Heart left ventricle (tissue), 16 donors: ENCODE measurements around the gene TSHZ1. TPM values are rescaled to one million over a fixed set of nuclear protein-coding genes. Genes with fewer than 3 reads are reported as not detected.

Source experiments
- ATAC-seq, 4 donors: fragments of 200-7000 bp; cut with Tn5 transposase; one replicate each; pipeline ENCODE4 v1.9.1; 2020 to 2022; ENCODE audit warnings: moderate library complexity in 4 of 4, mild to moderate bottlenecking in 3 of 4, moderate number of reproducible peaks in 1 of 4
- DNase-seq, 5 donors: peaks; one replicate each; pipeline ENCODE4 v3.0.0-alpha.2; 2020
- H3K27ac ChIP-seq, 12 donors: fragments of 200-600 bp; sonication (generic) in 4 of 12; one replicate each; pipeline versions ENCODE4 v1.5.0 to v1.8.0; 2016 to 2022; ENCODE audit warnings: mild to moderate bottlenecking in 2 of 12
- H3K27me3 ChIP-seq, 9 donors: fragments of 200-600 bp; sonication (generic) in 2 of 9; one replicate each; pipeline versions ENCODE4 v1.5.1 to v1.8.0; 2016 to 2022; ENCODE audit warnings: mild to moderate bottlenecking in 3 of 9
- H3K36me3 ChIP-seq, 9 donors: fragments of 200-600 bp; sonication (generic) in 2 of 9; one replicate each; pipeline versions ENCODE4 v1.5.0 to v1.8.0; 2018 to 2022; ENCODE audit warnings: mild to moderate bottlenecking in 2 of 9
- H3K4me1 ChIP-seq, 12 donors: fragments of 200-600 bp; sonication (generic) in 4 of 12; one replicate each; pipeline versions ENCODE4 v1.5.0 to v1.8.0; 2016 to 2022; ENCODE audit warnings: mild to moderate bottlenecking in 3 of 12
- H3K4me3 ChIP-seq, 12 donors: fragments of 200-600 bp; sonication (generic) in 4 of 12; one replicate each; pipeline versions ENCODE4 v1.5.0 to v1.8.0; 2017 to 2022; ENCODE audit warnings: mild to moderate bottlenecking in 9 of 12, moderate library complexity in 4 of 12
- H3K9me3 ChIP-seq, 12 donors: fragments of 200-600 bp; sonication (generic) in 4 of 12; one replicate each; pipeline versions ENCODE4 v1.5.0 to v1.8.0; 2016 to 2022; ENCODE audit warnings: mild to moderate bottlenecking in 1 of 12
- POLR2A ChIP-seq, 2 donors: fragments of 450-650 bp; IDR thresholded peaks; one replicate each; pipeline ENCODE4 v1.6.1; 2017; ENCODE audit warnings: antibody characterized with exemption in 2 of 2, mild to moderate bottlenecking in 2 of 2, moderate library complexity in 2 of 2
- WGBS, 4 donors: extraction: QIAGEN DNeasy Blood & Tissue Kit in 2 of 4; methylation state at CpG; one replicate each; pipeline versions ENCODE4 v1.1.5 to v1.1.7; 2013 to 2018; 5-methylcytosine and 5-hydroxymethylcytosine counted together
- intact Hi-C, 10 donors: fragments of 100-400 bp; cut with DNase I; formaldehyde crosslinking; loops; one replicate each; pipeline versions ENCODE4 v1.11.1 to v1.14.2; 2022
- polyA plus RNA-seq, 2 donors: library from polyadenylated mRNA; stranded (reverse); fragments of 200-250 nt; gene quantifications; one replicate each; pipeline ENCODE4 v1.2.3, GENCODE V29; 2013
- total RNA-seq, 9 donors: library from RNA; depleted of rRNA in 2 of 9; stranded (reverse); fragments of >200 nt in 2 of 9; fragmentation: NEBNext Ultra II Directional in 3 of 9; extraction: Animal tissue kit (Norgen Biotek cat#: 25700) in 3 of 9; gene quantifications; one replicate each; pipeline versions ENCODE4 v1.1.0 to v1.2.4, GENCODE V29; 2016 to 2023
- TF ChIP-seq, protein P1 (sequence below), 12 donors: fragments of 200-600 bp; sonication (generic) in 4 of 12; IDR thresholded peaks; one replicate each; pipeline versions ENCODE4 v1.5.0 to v1.8.0; 2018 to 2022; ENCODE audit warnings: antibody characterized with exemption in 12 of 12, mild to moderate bottlenecking in 5 of 12
- donor health status: ischemic (EF 13 %, LVEDD 7.1; RV severe dilation, severe dysfunction).
- donor health status: healthy with polysubstance abuse.
- donor health status: DM: no; HTN: yes; CAD: no.
- donor health status: DM: no; HTN: no; CAD: no.
- donor health status: ischemic (EF 25% LVEDD 6.9; RV normal size, moderate dysfunction).
- donor health status: ischemic (EF 25% LVEDD 5.7; RV mildly dilated, moderate dysfunction).
- donor health status: healthy.
- donor health status: DM: yes; HTN: yes; CAD: no.
- donor health status: ischemic (EF 35%, LVEDD 5.7; RV mildly dilated, moderate dysfunction).
- donor health status: nonischemic (EF 11% LVEDD 7.7; RV severe dilation, severe dysfunction).
- donor health status: DM: yes; HTN: yes; CAD: no.
- donor health status: PGD.
- donor health status: ischemic (EF 29% LVEDD 5.4; RV normal size, mild dysfunction).
- donor health status: nonischemic (EF 23%, LVEDD 6.1; RV moderate dilation, normal function).

TSHZ1 gene
- total and polyA plus RNA-seq, 11 donors: 7.5 to 27.9 (median 19.2) TPM

DNA sequence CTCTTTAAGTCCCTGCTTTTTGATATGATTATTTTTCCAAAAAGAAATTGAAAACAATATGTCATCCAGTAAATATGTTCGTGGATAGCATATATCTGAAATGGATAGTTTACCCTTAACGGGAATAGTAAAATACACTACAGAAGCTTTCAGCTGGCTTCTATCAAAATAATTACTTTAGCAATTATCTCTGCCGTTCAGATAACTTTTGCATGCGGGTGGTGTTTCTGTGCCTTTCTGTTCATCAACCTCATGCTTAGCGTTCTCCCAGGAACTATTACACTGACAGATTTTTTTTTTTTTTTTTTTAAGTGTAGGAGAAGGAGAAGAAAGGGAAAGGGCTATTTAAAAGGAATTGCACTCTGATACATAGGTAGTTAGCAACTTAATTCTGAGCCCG, 53.6 kb downstream of the TSHZ1 start:
- no peaks in the 10 kb centered on the region for H3K27me3 ChIP-seq
- no peak overlapping the region for H3K27ac ChIP-seq
- H3K9me3 ChIP-seq: no peaks in the 10 kb centered on the region
- H3K4me3 ChIP-seq: peak overlapping the region in 4 of 12 donors; percentile 5 to 24 (median 21)
- H3K36me3 ChIP-seq: no peaks in the 10 kb centered on the region
- DNase-seq (no peak), ATAC-seq (no peak)
- WGBS, 4 donors: 39 to 55% (median 48%) methylated on average over 6 of the region's 6 CpGs
- peaks cover 0 to 53% (median 14%) of the 10 kb centered on the region in 12 donors for H3K4me1 ChIP-seq
- TF ChIP-seq, protein P1, sequence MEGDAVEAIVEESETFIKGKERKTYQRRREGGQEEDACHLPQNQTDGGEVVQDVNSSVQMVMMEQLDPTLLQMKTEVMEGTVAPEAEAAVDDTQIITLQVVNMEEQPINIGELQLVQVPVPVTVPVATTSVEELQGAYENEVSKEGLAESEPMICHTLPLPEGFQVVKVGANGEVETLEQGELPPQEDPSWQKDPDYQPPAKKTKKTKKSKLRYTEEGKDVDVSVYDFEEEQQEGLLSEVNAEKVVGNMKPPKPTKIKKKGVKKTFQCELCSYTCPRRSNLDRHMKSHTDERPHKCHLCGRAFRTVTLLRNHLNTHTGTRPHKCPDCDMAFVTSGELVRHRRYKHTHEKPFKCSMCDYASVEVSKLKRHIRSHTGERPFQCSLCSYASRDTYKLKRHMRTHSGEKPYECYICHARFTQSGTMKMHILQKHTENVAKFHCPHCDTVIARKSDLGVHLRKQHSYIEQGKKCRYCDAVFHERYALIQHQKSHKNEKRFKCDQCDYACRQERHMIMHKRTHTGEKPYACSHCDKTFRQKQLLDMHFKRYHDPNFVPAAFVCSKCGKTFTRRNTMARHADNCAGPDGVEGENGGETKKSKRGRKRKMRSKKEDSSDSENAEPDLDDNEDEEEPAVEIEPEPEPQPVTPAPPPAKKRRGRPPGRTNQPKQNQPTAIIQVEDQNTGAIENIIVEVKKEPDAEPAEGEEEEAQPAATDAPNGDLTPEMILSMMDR (IDR thresholded peaks at IDR 0.05): no peak
- TF ChIP-seq POLR2A (IDR thresholded peaks at IDR 0.05): no peak
- intact Hi-C loops: no loop called here

DNA sequence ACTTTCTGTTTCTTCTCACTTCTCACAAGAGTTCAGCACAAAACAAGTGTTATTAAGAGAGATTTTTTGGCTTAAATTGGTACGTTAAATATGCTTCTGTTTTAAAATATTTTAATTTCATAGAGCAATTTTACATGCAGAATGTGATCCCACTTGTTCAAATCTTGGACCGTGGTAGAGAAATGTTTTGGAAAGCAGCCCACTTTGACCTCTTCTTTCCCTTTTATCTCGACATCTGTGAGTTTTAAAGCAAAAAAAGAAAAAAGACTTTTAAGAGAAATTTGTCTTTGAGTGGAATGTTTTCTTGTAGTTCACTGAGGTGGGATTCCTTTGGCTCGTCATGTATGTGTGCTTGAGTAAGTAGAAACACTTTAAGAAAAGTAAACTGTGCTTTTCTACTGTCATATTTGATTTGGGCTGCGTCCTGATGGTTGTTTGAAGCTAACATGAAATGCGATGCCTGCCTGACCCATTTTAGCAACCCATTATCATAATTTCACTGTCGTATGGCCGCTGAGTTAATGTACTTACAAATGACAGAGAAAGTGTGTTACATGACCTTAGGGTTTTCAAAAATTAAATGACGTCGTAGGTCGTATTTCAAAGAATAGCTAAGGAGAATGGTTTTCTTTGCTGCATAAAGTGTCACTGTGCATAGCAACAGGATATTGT, 54.5 kb downstream of the TSHZ1 start:
- no peaks in the 10 kb centered on the region for H3K27me3 ChIP-seq
- no peak for TF ChIP-seq POLR2A (IDR thresholded peaks at IDR 0.05)
- intact Hi-C loops: loop anchor here in 2 of 10 donors (5.0 kb wide), 2 partner anchors 48 to 58 kb away; partner anchors contain the start of gene PTGR3 (in 1 of the 2)
- H3K9me3 ChIP-seq: no peaks in the 10 kb centered on the region
- ATAC-seq (no peak), DNase-seq (no peak)
- 73 to 81% (median 78%) methylated on average over 11 of the region's 11 CpGs for WGBS, 4 donors
- no peaks in the 10 kb centered on the region for H3K36me3 ChIP-seq
- H3K4me3 ChIP-seq: peak overlapping the region in 7 of 12 donors; percentile 5 to 24 (median 19)
- no peak overlapping the region for H3K27ac ChIP-seq
- peaks cover 0 to 62% (median 15%) of the 10 kb centered on the region in 12 donors for H3K4me1 ChIP-seq

- Histone ChIP-seq H3K4me3 (no peak overlapping the region), H3K4me1 (peaks cover 0 to 59% (median 16%) of the 10 kb centered on the region in 12 donors), H3K9me3 (no peaks in the 10 kb centered on the region), H3K27ac (no peak overlapping the region), H3K36me3 (no peaks in the 10 kb centered on the region), H3K27me3 (no peaks in the 10 kb centered on the region)
- intact Hi-C loops: loop anchor here in 2 of 10 donors (5.0 kb wide), 2 partner anchors 49 to 59 kb away; partner anchors contain the start of gene PTGR3 (in 1 of the 2)
- no peak for DNase-seq
- TF ChIP-seq POLR2A (IDR thresholded peaks at IDR 0.05): no peak
- TF ChIP-seq, protein P1 (IDR thresholded peaks at IDR 0.05): no peak
- ATAC-seq: no peak
- 79 to 89% (median 88%) methylated on average over 8 to 9 of the region's 9 CpGs for WGBS, 4 donors
Measured at GRCh38 chr18:75265872-75266271, 55.3 kb downstream of the TSHZ1 start.

- WGBS, 4 donors: 54 to 63% (median 62%) methylated on average over 10 of the region's 10 CpGs
- intact Hi-C loops: loop anchor here in 2 of 10 donors (5.0 kb wide), 2 partner anchors 51 to 61 kb away; partner anchors contain the start of gene PTGR3 (in 1 of the 2)
- DNase-seq (no peak), ATAC-seq (peak in 2 of 4 donors; percentile 29 to 41)
- Histone ChIP-seq H3K4me1 (peaks cover 0 to 43% (median 16%) of the 10 kb centered on the region in 12 donors), H3K36me3 (no peaks in the 10 kb centered on the region), H3K27me3 (no peaks in the 10 kb centered on the region), H3K27ac (peak overlapping the region in 1 of 12 donors; percentile 6), H3K4me3 (no peak overlapping the region), H3K9me3 (no peaks in the 10 kb centered on the region)
- TF ChIP-seq, protein P1 (IDR thresholded peaks at IDR 0.05): no peak
- no peak for TF ChIP-seq POLR2A (IDR thresholded peaks at IDR 0.05)
Measured at GRCh38 chr18:75267643-75268363, 57.2 kb downstream of the TSHZ1 start.
